Measurements from ENCODE around the gene TBCD. TPM values are rescaled to one million over a fixed set of nuclear protein-coding genes. Genes with fewer than 3 reads are reported as not detected.

TBCD gene
- total and polyA plus RNA-seq, 2 experiments from 2014 or later, result 19.3 to 33.8 TPM

GRCh38 chr17:82868715-82869131 is 116.9 kb downstream of the TBCD start:
- H3K4me2 ChIP-seq (ENCODE audit: unreplicated experiment), result no peak overlapping the region
- no peaks in the 10 kb centered on the region for H3K79me2 ChIP-seq (ENCODE audit: insufficient read depth)
- H3F3A ChIP-seq (ENCODE audit: insufficient read depth), result 0 out of 2 replicates have a peak, but pooled peaks cover 4% of the 10 kb centered on the region
- 93 to 97% methylated on average over 17 to 21 of the region's 21 CpGs for WGBS, 2 experiments (ENCODE audit: low coverage in 1 of 2, low lambda C conversion rate in 2 of 2, missing lambda C conversion rate in 2 of 2)
- no peaks in the 10 kb centered on the region for H3K36me3 ChIP-seq (ENCODE audit: low read depth)
- no peaks in the 10 kb centered on the region for H3K27me3 ChIP-seq (replicated peaks; ENCODE audit: insufficient read depth)
- H3K9ac ChIP-seq, result no peak overlapping the region
- H3K4me1 ChIP-seq (ENCODE audit: insufficient read depth), result peaks cover 15% of the 10 kb centered on the region
- H3K9me3 ChIP-seq (ENCODE audit: low read depth), result no peaks in the 10 kb centered on the region
- DNase-seq, result no peak
- H4K20me1 ChIP-seq (ENCODE audit: insufficient read depth), result no peaks in the 10 kb centered on the region
- no peaks in the 10 kb centered on the region for H3K9me2 ChIP-seq (ENCODE audit: insufficient read depth)
- TF ChIP-seq EZH2phosphoT487 (IDR thresholded peaks at IDR 0.05; ENCODE audit: insufficient read depth, low read depth), result no peak
- H2AFZ ChIP-seq, result no peak overlapping the region
- H3K27ac ChIP-seq, result no peak overlapping the region
- in situ Hi-C loops (cut with MboI), result no loop called here
- H3K4me3 ChIP-seq, result no peak overlapping the region

- Histone ChIP-seq H3K4me1 (ENCODE audit: insufficient read depth) (peaks cover 8% of the 10 kb centered on the region; the same call in 1 of the 2 replicates), H3K9me3 (ENCODE audit: low read depth) (no peaks in the 10 kb centered on the region), H3K27me3 (replicated peaks; ENCODE audit: insufficient read depth) (no peaks in the 10 kb centered on the region), H3K79me2 (ENCODE audit: insufficient read depth) (no peaks in the 10 kb centered on the region), H3K4me3 (no peak overlapping the region), H3K36me3 (ENCODE audit: low read depth) (no peaks in the 10 kb centered on the region), H2AFZ (no peak overlapping the region), H3K9ac (no peak overlapping the region), H3K9me2 (ENCODE audit: insufficient read depth) (no peaks in the 10 kb centered on the region), H3F3A (ENCODE audit: insufficient read depth) (0 out of 2 replicates have a peak, but pooled peaks cover 4% of the 10 kb centered on the region), H3K27ac (no peak overlapping the region), H4K20me1 (ENCODE audit: insufficient read depth) (no peaks in the 10 kb centered on the region), H3K4me2 (ENCODE audit: unreplicated experiment) (no peak overlapping the region)
- in situ Hi-C loops (cut with MboI), result no loop called here
- 93 to 94% methylated on average over 11 of the region's 11 CpGs for WGBS, 2 experiments (ENCODE audit: low coverage in 1 of 2, low lambda C conversion rate in 2 of 2, missing lambda C conversion rate in 2 of 2)
- DNase-seq, result no peak
- no peak for TF ChIP-seq EZH2 (IDR thresholded peaks at IDR 0.05; ENCODE audit: insufficient read depth, poor library complexity, severe bottlenecking)
- no peak for TF ChIP-seq EZH2phosphoT487 (IDR thresholded peaks at IDR 0.05; ENCODE audit: insufficient read depth, low read depth)
These were observed 117.7 kb downstream of the TBCD start for GRCh38 chr17:82869536-82869935.

GRCh38 chr17:82870091-82870491 is 118.2 kb downstream of the TBCD start:
- H3K4me1 ChIP-seq (ENCODE audit: insufficient read depth), result peaks cover 8% of the 10 kb centered on the region; the same call in 1 of the 2 replicates
- no peaks in the 10 kb centered on the region for H3K9me3 ChIP-seq (ENCODE audit: low read depth)
- 0 out of 2 replicates have a peak, but pooled peaks cover 4% of the 10 kb centered on the region for H3F3A ChIP-seq (ENCODE audit: insufficient read depth)
- H3K4me3 ChIP-seq, result no peak overlapping the region
- H3K27me3 ChIP-seq (replicated peaks; ENCODE audit: insufficient read depth), result no peaks in the 10 kb centered on the region
- H3K36me3 ChIP-seq (ENCODE audit: low read depth), result no peaks in the 10 kb centered on the region
- TF ChIP-seq EZH2phosphoT487 (IDR thresholded peaks at IDR 0.05; ENCODE audit: insufficient read depth, low read depth) (no peak), EZH2 (IDR thresholded peaks at IDR 0.05; ENCODE audit: insufficient read depth, poor library complexity, severe bottlenecking) (no peak)
- no peaks in the 10 kb centered on the region for H3K79me2 ChIP-seq (ENCODE audit: insufficient read depth)
- in situ Hi-C loops (cut with MboI), result no loop called here
- WGBS, 2 experiments (ENCODE audit: low coverage in 1 of 2, low lambda C conversion rate in 2 of 2, missing lambda C conversion rate in 2 of 2), result 96 to 97% methylated on average over 32 to 35 of the region's 35 CpGs
- no peak overlapping the region for H3K9ac ChIP-seq
- no peaks in the 10 kb centered on the region for H3K9me2 ChIP-seq (ENCODE audit: insufficient read depth)
- no peak overlapping the region for H2AFZ ChIP-seq
- H4K20me1 ChIP-seq (ENCODE audit: insufficient read depth), result no peaks in the 10 kb centered on the region
- no peak for DNase-seq
- H3K4me2 ChIP-seq (ENCODE audit: unreplicated experiment), result no peak overlapping the region
- H3K27ac ChIP-seq, result no peak overlapping the region

- in situ Hi-C loops (cut with MboI), result no loop called here
- Histone ChIP-seq H3K9me2 (ENCODE audit: insufficient read depth) (no peaks in the 10 kb centered on the region), H3K4me2 (ENCODE audit: unreplicated experiment) (no peak overlapping the region), H3K4me1 (ENCODE audit: insufficient read depth) (peaks cover 8% of the 10 kb centered on the region; the same call in 1 of the 2 replicates), H3K27me3 (replicated peaks; ENCODE audit: insufficient read depth) (no peaks in the 10 kb centered on the region), H2AFZ (no peak overlapping the region), H3K36me3 (ENCODE audit: low read depth) (no peaks in the 10 kb centered on the region), H3K4me3 (no peak overlapping the region), H4K20me1 (ENCODE audit: insufficient read depth) (no peaks in the 10 kb centered on the region), H3F3A (ENCODE audit: insufficient read depth) (0 out of 2 replicates have a peak, but pooled peaks cover 4% of the 10 kb centered on the region), H3K79me2 (ENCODE audit: insufficient read depth) (no peaks in the 10 kb centered on the region), H3K9ac (no peak overlapping the region), H3K9me3 (ENCODE audit: low read depth) (no peaks in the 10 kb centered on the region), H3K27ac (no peak overlapping the region)
- 98 to 99% methylated on average over 14 of the region's 14 CpGs for WGBS, 2 experiments (ENCODE audit: low coverage in 1 of 2, low lambda C conversion rate in 2 of 2, missing lambda C conversion rate in 2 of 2)
- no peak for DNase-seq
- TF ChIP-seq EZH2 (IDR thresholded peaks at IDR 0.05; ENCODE audit: insufficient read depth, poor library complexity, severe bottlenecking) (no peak), EZH2phosphoT487 (IDR thresholded peaks at IDR 0.05; ENCODE audit: insufficient read depth, low read depth) (no peak)
These were observed 118.7 kb downstream of the TBCD start for GRCh38 chr17:82870541-82870940.
